Measurements from ENCODE around the gene DNPH1. TPM values are rescaled to one million over a fixed set of nuclear protein-coding genes. Genes with fewer than 3 reads are reported as not detected.

Gene DNPH1
- total RNA-seq, 1 donor: 46.2 TPM

GRCh38 chr6:43203718-43204095 lies 25.6 kb downstream of the DNPH1 start:
- DNase-seq (ENCODE audit: low read depth): no peak
- TF ChIP-seq CTCF (IDR thresholded peaks at IDR 0.05; ENCODE audit: insufficient read depth, low read length): no peak
- H3K4me3 ChIP-seq (ENCODE audit: low read depth, low read length): no peak overlapping the region

- H3K4me3 ChIP-seq (ENCODE audit: low read depth, low read length): no peak overlapping the region
- DNase-seq (ENCODE audit: low read depth): no peak
- TF ChIP-seq CTCF (IDR thresholded peaks at IDR 0.05; ENCODE audit: insufficient read depth, low read length): no peak
Measured at GRCh38 chr6:43203029-43203717, 26.1 kb downstream of the DNPH1 start.

GRCh38 chr6:43202451-43202850 lies 26.8 kb downstream of the DNPH1 start:
- no peak for DNase-seq (ENCODE audit: low read depth)
- H3K4me3 ChIP-seq (ENCODE audit: low read depth, low read length): no peak overlapping the region
- no peak for TF ChIP-seq CTCF (IDR thresholded peaks at IDR 0.05; ENCODE audit: insufficient read depth, low read length)

GRCh38 chr6:43200541-43200940 lies 28.7 kb downstream of the DNPH1 start:
- no peak for DNase-seq (ENCODE audit: low read depth)
- no peak for TF ChIP-seq CTCF (IDR thresholded peaks at IDR 0.05; ENCODE audit: insufficient read depth, low read length)
- H3K4me3 ChIP-seq (ENCODE audit: low read depth, low read length): no peak overlapping the region

- no peak overlapping the region for H3K4me3 ChIP-seq (ENCODE audit: low read depth, low read length)
- TF ChIP-seq CTCF (IDR thresholded peaks at IDR 0.05; ENCODE audit: insufficient read depth, low read length): no peak
- no peak for DNase-seq (ENCODE audit: low read depth)
Measured at GRCh38 chr6:43199912-43200311, 29.4 kb downstream of the DNPH1 start.

GRCh38 chr6:43196337-43196736 lies 32.9 kb downstream of the DNPH1 start:
- TF ChIP-seq CTCF (IDR thresholded peaks at IDR 0.05; ENCODE audit: insufficient read depth, low read length): no peak
- DNase-seq (ENCODE audit: low read depth): no peak
- H3K4me3 ChIP-seq (ENCODE audit: low read depth, low read length): no peak overlapping the region

GRCh38 chr6:43193929-43194328 lies 35.4 kb downstream of the DNPH1 start:
- no peak for TF ChIP-seq CTCF (IDR thresholded peaks at IDR 0.05; ENCODE audit: insufficient read depth, low read length)
- H3K4me3 ChIP-seq (ENCODE audit: low read depth, low read length): no peak overlapping the region

More at GRCh38 chr6:43193929-43194328, 35.4 kb downstream of the DNPH1 start:
- DNase-seq (ENCODE audit: low read depth): no peak
